H9 (cell line): ENCODE results near the gene CD28. TPM values are rescaled to one million over a fixed set of nuclear protein-coding genes. Genes with fewer than 3 reads are reported as not detected.

Experiments
- DNase-seq: peaks from one replicate; pipeline ENCODE4 v3.0.0-alpha.2; 2017
- H2AFZ ChIP-seq: one replicate; pipeline ENCODE4 v1.6.1; 2013; ENCODE audit warnings: mild to moderate bottlenecking, low read length, control low read depth, moderate library complexity
- H2AK5ac ChIP-seq: 2 replicates; pipeline ENCODE4 v1.6.1; 2013; ENCODE audit warnings: low read length, control low read depth, mixed read lengths; ENCODE audit not compliant: insufficient read length
- H2BK120ac ChIP-seq: one replicate; pipeline ENCODE4 v1.6.1; 2013; ENCODE audit warnings: low read depth, mild to moderate bottlenecking, low read length, control low read depth, inconsistent platforms; ENCODE audit not compliant: poor library complexity, severe bottlenecking
- H2BK12ac ChIP-seq: 2 replicates; pipeline ENCODE4 v1.6.1; 2013; ENCODE audit warnings: low read length, control low read depth, mixed read lengths, low read depth; ENCODE audit not compliant: insufficient read length
- H2BK15ac ChIP-seq: 2 replicates; pipeline ENCODE4 v1.6.1; 2013; ENCODE audit warnings: low read depth, low read length, control low read depth
- H2BK20ac ChIP-seq: one replicate; pipeline ENCODE4 v1.6.1; 2013; ENCODE audit warnings: low read depth, mild to moderate bottlenecking, low read length, control low read depth, inconsistent platforms; ENCODE audit not compliant: poor library complexity, severe bottlenecking
- H2BK5ac ChIP-seq: 2 replicates; pipeline ENCODE4 v1.6.1; 2013; ENCODE audit warnings: low read length, control low read depth, mixed read lengths; ENCODE audit not compliant: insufficient read length
- H3K14ac ChIP-seq: 2 replicates; pipeline ENCODE4 v1.6.1; 2013; ENCODE audit warnings: low read length, control low read depth; ENCODE audit not compliant: insufficient read depth
- H3K18ac ChIP-seq: 2 replicates; pipeline ENCODE4 v1.6.1; 2013; ENCODE audit warnings: low read depth, mild to moderate bottlenecking, mixed read lengths, low read length, control low read depth; ENCODE audit not compliant: insufficient read length
- H3K23ac ChIP-seq: 2 replicates; pipeline ENCODE4 v1.6.1; 2013; ENCODE audit warnings: low read length, control low read depth, mixed read lengths, low read depth; ENCODE audit not compliant: insufficient read length
- H3K23me2 ChIP-seq: 2 replicates; pipeline ENCODE4 v1.6.1; 2013; ENCODE audit warnings: low read depth, mild to moderate bottlenecking, mixed read lengths, low read length, control low read depth; ENCODE audit not compliant: insufficient read length, poor library complexity, severe bottlenecking
- H3K27ac ChIP-seq: 2 replicates; pipeline ENCODE4 v1.5.1; 2013; ENCODE audit warnings: low read length, control low read depth, mixed read lengths, low read depth; ENCODE audit not compliant: insufficient read length
- H3K27me3 ChIP-seq: 2 replicates; pipeline ENCODE4 v1.6.1; 2013; ENCODE audit warnings: low read length, control low read depth, inconsistent platforms; ENCODE audit not compliant: insufficient read depth
- H3K4ac ChIP-seq: 2 replicates; pipeline ENCODE4 v1.6.1; 2013; ENCODE audit warnings: low read depth, mild to moderate bottlenecking, control low read depth, inconsistent platforms, low read length, moderate library complexity
- H3K4me1 ChIP-seq: 2 replicates; pipeline ENCODE4 v1.6.1; 2013; ENCODE audit warnings: low read length, control low read depth, inconsistent platforms; ENCODE audit not compliant: insufficient read depth
- H3K4me2 ChIP-seq: 2 replicates; pipeline ENCODE4 v1.6.1; 2013; ENCODE audit warnings: low read length, control low read depth, mixed read lengths; ENCODE audit not compliant: insufficient read length, insufficient read depth
- H3K56ac ChIP-seq: 2 replicates; pipeline ENCODE4 v1.6.1; 2013; ENCODE audit warnings: low read depth, mild to moderate bottlenecking, mixed read lengths, low read length, control low read depth; ENCODE audit not compliant: insufficient read length
- H3K79me1 ChIP-seq: 2 replicates; pipeline ENCODE4 v1.6.1; 2013; ENCODE audit warnings: low read depth, mild to moderate bottlenecking, moderate library complexity, low read length, control low read depth, inconsistent platforms; ENCODE audit not compliant: insufficient read depth, poor library complexity, severe bottlenecking
- H3K79me2 ChIP-seq: 2 replicates; pipeline ENCODE4 v1.6.1; 2013; ENCODE audit warnings: low read length, control low read depth, inconsistent platforms; ENCODE audit not compliant: insufficient read depth
- H3K9ac ChIP-seq: 2 replicates; pipeline ENCODE4 v1.6.1; 2013; ENCODE audit warnings: low read length, control low read depth, mixed read lengths; ENCODE audit not compliant: insufficient read length; ENCODE audit errors: extremely low read depth
- H3K9me3 ChIP-seq: one replicate; pipeline ENCODE4 v1.6.1; 2013; ENCODE audit warnings: low read depth, low read length, inconsistent platforms; ENCODE audit not compliant: control insufficient read depth
- H3T11ph ChIP-seq: one replicate; pipeline ENCODE4 v1.6.1; 2013; ENCODE audit warnings: mild to moderate bottlenecking, low read length, control low read depth, inconsistent platforms
- H4K20me1 ChIP-seq: one replicate; pipeline ENCODE4 v1.6.1; 2013; ENCODE audit not compliant: control insufficient read depth, insufficient read length, insufficient read depth
- H4K5ac ChIP-seq: 2 replicates; pipeline ENCODE4 v1.6.1; 2013; ENCODE audit warnings: low read depth, mild to moderate bottlenecking, mixed read lengths, low read length, control low read depth; ENCODE audit not compliant: insufficient read length
- H4K8ac ChIP-seq: replicated peaks from 2 replicates; pipeline ENCODE4 v1.6.1; 2013; ENCODE audit warnings: low read length, control low read depth, mixed read lengths, low read depth; ENCODE audit not compliant: insufficient read length
- H4K91ac ChIP-seq: 2 replicates; pipeline ENCODE4 v1.6.1; 2013; ENCODE audit warnings: low read depth, mild to moderate bottlenecking, moderate library complexity, mixed read lengths, low read length, control low read depth; ENCODE audit not compliant: insufficient read length
- H3K27ac Mint-ChIP-seq, 3 experiments: 2 replicates in 2 of 3; 3 replicates in 1 of 3; pipeline ENCODE4 v1.8.0; 2020 to 2021; ENCODE audit warnings: mixed read lengths in 3 of 3, mild to moderate bottlenecking in 1 of 3, moderate library complexity in 1 of 3
- H3K27me3 Mint-ChIP-seq: 2 replicates; pipeline ENCODE4 v1.8.0; 2021; ENCODE audit warnings: low read depth, mild to moderate bottlenecking, moderate library complexity, mixed read lengths
- H3K36me3 Mint-ChIP-seq, 3 experiments: 2 replicates in 2 of 3; 3 replicates in 1 of 3; pipeline ENCODE4 v1.8.0; 2020 to 2021; ENCODE audit warnings: low read depth in 3 of 3, mixed read lengths in 3 of 3; ENCODE audit not compliant: insufficient read depth in 1 of 3
- H3K4me1 Mint-ChIP-seq, 2 experiments: 2 replicates each; pipeline ENCODE4 v1.8.0; 2020; ENCODE audit warnings: mixed read lengths in 2 of 2
- H3K4me3 Mint-ChIP-seq, 2 experiments: 2 replicates in 1 of 2; 3 replicates in 1 of 2; pipeline ENCODE4 v1.8.0; 2020 to 2021; ENCODE audit warnings: mild to moderate bottlenecking in 2 of 2, mixed read lengths in 2 of 2, moderate library complexity in 1 of 2
- H3K9me3 Mint-ChIP-seq, 2 experiments: 2 replicates in 1 of 2; 3 replicates in 1 of 2; pipeline ENCODE4 v1.8.0; 2020; ENCODE audit warnings: mild to moderate bottlenecking in 2 of 2, mixed read lengths in 2 of 2, moderate library complexity in 1 of 2
- CTCF ChIP-seq: fragments of 200-600 bp; sonication (generic); conservative IDR thresholded peaks from 3 replicates; pipeline ENCODE4 v1.8.0; 2021; ENCODE audit warnings: antibody characterized with exemption, mild to moderate bottlenecking
- WGBS: extraction: QIAGEN DNeasy Blood & Tissue Kit; methylation state at CpG from one replicate; pipeline ENCODE4 v1.1.7; 2013; ENCODE audit warnings: missing lambda C conversion rate, low lambda C conversion rate, mixed read lengths; ENCODE audit not compliant: insufficient read length; ENCODE audit errors: extremely low coverage; 5-methylcytosine and 5-hydroxymethylcytosine counted together
- total RNA-seq: library from RNA; stranded (reverse); gene quantifications from 2 replicates; pipeline ENCODE4 v1.2.1, GENCODE V29; 2021

The CD28 gene
- total RNA-seq, 1 experiment from 2014 or later: not detected

GRCh38 chr2:203662487-203662886 is 44.0 kb upstream of the CD28 start:
- H3K9ac ChIP-seq: no peak overlapping the region
- no peaks in the 10 kb centered on the region; a peak in 1 of 5 replicates for H3K9me3 Mint-ChIP-seq
- no peak overlapping the region for H2BK20ac ChIP-seq
- H3K79me2 ChIP-seq: no peaks in the 10 kb centered on the region
- H4K20me1 ChIP-seq: no peaks in the 10 kb centered on the region
- no peaks in the 10 kb centered on the region for H3K27me3 Mint-ChIP-seq
- no peak overlapping the region for H3K56ac ChIP-seq
- no peaks in the 10 kb centered on the region for H3K36me3 Mint-ChIP-seq
- no peak overlapping the region for H3T11ph ChIP-seq
- DNase-seq: no peak
- H2AFZ ChIP-seq: no peak overlapping the region
- no peak overlapping the region for H3K14ac ChIP-seq
- no peak overlapping the region for H4K8ac ChIP-seq
- no peak overlapping the region for H2BK5ac ChIP-seq
- H3K23ac ChIP-seq: no peak overlapping the region
- H3K4me1 ChIP-seq: no peaks in the 10 kb centered on the region; the same call in 1 of the 2 replicates
- no peak overlapping the region for H4K91ac ChIP-seq
- no peaks in the 10 kb centered on the region for H3K23me2 ChIP-seq
- no peaks in the 10 kb centered on the region for H3K79me1 ChIP-seq
- no peak overlapping the region for H3K18ac ChIP-seq
- no peak overlapping the region for H3K27ac ChIP-seq
- H4K5ac ChIP-seq: no peak overlapping the region
- no peak overlapping the region for H3K4ac ChIP-seq
- no peak overlapping the region for H2BK120ac ChIP-seq
- no peak overlapping the region for H3K4me2 ChIP-seq
- no peak overlapping the region for H2BK15ac ChIP-seq
- H2AK5ac ChIP-seq: no peak overlapping the region
- no peak overlapping the region for H2BK12ac ChIP-seq
- H3K27ac Mint-ChIP-seq: peak overlapping the region in 2 of 3 experiments; percentile 56 to 79; a peak in 3 of 7 replicates
- no peaks in the 10 kb centered on the region for H3K27me3 ChIP-seq
- no CpG with 5 or more reads among the region's 1 CpG for WGBS
- TF ChIP-seq CTCF: no peak
- no peak overlapping the region for H3K4me3 Mint-ChIP-seq
- peaks cover 29 to 31% of the 10 kb centered on the region in 2 experiments for H3K4me1 Mint-ChIP-seq
- H3K9me3 ChIP-seq: no peaks in the 10 kb centered on the region
